ENCODE data around the gene SYNE2.
A peak's percentile ranks its signal among the peaks of the same experiment; 100 is the strongest.

The SYNE2 gene

DNA sequence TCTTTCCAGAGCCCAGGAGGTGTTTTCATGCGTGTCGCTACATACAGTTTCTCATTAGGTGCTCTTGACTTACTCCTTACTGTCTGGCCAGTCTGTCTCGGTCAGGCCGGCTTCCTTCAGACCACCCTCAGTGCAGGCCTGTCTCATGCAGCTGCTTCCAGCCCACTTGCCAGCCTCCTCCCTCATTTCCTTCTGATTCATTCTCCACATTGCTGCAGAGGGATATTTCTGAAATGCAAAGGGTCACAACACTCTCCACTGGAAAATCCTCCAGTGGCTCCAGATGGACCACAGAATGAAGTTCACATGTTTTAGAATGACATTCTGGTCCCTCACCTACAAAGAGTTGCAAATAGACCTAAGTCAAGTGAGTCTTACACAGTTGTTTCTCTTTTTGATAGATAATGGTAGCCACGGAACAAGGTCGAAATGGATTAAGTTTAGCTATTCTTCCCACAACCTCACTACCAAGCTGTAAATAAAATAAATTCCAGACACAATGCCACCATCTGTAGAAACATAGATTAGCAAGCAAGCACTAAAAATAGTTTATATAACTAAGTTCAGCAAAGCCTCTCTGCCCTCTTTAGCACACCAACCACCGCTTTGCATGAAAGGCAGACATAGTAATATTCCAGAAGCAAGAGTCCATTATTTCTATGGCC, 294.5 kb downstream of the SYNE2 start:
- TF ChIP-seq, protein P1, sequence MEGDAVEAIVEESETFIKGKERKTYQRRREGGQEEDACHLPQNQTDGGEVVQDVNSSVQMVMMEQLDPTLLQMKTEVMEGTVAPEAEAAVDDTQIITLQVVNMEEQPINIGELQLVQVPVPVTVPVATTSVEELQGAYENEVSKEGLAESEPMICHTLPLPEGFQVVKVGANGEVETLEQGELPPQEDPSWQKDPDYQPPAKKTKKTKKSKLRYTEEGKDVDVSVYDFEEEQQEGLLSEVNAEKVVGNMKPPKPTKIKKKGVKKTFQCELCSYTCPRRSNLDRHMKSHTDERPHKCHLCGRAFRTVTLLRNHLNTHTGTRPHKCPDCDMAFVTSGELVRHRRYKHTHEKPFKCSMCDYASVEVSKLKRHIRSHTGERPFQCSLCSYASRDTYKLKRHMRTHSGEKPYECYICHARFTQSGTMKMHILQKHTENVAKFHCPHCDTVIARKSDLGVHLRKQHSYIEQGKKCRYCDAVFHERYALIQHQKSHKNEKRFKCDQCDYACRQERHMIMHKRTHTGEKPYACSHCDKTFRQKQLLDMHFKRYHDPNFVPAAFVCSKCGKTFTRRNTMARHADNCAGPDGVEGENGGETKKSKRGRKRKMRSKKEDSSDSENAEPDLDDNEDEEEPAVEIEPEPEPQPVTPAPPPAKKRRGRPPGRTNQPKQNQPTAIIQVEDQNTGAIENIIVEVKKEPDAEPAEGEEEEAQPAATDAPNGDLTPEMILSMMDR (IDR thresholded peaks at IDR 0.05; ENCODE audit: low read depth, low read length, missing control alignments): no peak
- peak; percentile 48 for DNase-seq
- Histone ChIP-seq H3K27me3 (replicated peaks) (no peaks in the 10 kb centered on the region), H3K36me3 (replicated peaks) (no peaks in the 10 kb centered on the region), H3K27ac (no peak overlapping the region), H3K4me3 (ENCODE audit: low read depth, low read length) (no peak overlapping the region)
- in situ Hi-C loops (cut with HindIII; ENCODE audit: low pct_ligation_motif_present, low sequenced_read_pairs): no loop called here

DNA sequence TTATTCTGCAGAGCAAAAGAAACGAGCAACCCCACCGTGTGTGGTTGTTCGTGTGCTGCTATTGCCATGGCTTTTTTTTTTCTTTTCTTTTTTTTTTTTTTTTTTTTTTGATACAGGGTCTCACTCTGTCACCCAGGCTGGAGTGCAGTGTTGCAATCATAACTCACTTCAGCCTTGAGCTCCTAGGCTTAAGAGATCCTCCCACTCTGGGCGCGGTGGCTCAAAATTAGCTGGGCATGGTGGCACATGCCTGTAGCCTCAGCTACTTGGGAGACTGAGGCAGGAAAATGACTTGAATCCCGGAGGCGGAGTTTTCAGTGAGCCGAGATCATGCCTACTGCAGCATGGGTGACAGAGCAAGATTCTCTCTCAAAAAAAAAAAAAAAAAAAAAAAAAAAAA, 297.1 kb downstream of the SYNE2 start:
- H3K27me3 ChIP-seq (replicated peaks): no peaks in the 10 kb centered on the region
- no peak overlapping the region for H3K4me3 ChIP-seq (ENCODE audit: low read depth, low read length)
- H3K27ac ChIP-seq: no peak overlapping the region
- no peak for DNase-seq
- in situ Hi-C loops (cut with HindIII; ENCODE audit: low pct_ligation_motif_present, low sequenced_read_pairs): no loop called here
- no peaks in the 10 kb centered on the region for H3K36me3 ChIP-seq (replicated peaks)
- TF ChIP-seq, protein P1 (IDR thresholded peaks at IDR 0.05; ENCODE audit: low read depth, low read length, missing control alignments): no peak

DNA sequence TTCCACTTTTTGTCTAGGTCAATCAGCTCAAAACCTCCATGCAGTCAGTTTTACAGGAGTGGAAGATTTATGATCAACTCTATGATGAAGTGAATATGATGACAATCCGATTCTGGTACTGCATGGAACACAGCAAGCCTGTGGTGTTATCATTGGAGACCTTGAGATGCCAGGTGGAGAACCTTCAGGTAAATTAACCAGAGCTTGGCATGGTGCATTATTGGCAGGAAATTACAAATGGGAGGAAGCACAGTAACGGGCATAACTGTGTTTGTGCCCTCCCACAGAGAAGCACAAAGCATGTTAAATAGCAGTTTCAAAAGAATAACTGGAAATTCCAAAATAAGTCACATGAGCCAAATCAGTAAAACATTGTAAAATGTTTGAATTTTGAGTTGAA, 305.8 kb downstream of the SYNE2 start:
- no peak overlapping the region for H3K27ac ChIP-seq
- no peak for DNase-seq
- H3K36me3 ChIP-seq (replicated peaks): no peaks in the 10 kb centered on the region
- H3K4me3 ChIP-seq (ENCODE audit: low read depth, low read length): no peak overlapping the region
- H3K27me3 ChIP-seq (replicated peaks): no peaks in the 10 kb centered on the region
- in situ Hi-C loops (cut with HindIII; ENCODE audit: low pct_ligation_motif_present, low sequenced_read_pairs): no loop called here
- TF ChIP-seq, protein P1 (IDR thresholded peaks at IDR 0.05; ENCODE audit: low read depth, low read length, missing control alignments): no peak

DNA sequence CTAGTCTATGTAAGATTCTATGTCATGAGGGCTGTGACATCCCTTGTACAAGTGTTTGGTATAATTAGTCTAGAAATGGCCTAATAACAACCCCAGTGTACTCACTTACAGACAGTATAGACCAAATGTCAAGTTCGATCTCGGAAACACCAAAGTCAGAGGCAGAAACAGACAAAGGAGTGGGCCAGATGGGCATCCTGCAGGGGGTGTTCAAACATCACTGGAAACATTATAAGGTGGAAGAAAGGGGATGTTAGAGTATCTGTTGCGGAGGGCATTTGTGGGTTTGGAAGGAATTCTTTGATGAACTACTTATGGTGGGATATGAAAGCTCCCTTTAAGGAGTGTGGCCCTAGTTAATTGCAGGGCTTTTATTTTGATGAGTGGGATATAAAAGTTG, 306.8 kb downstream of the SYNE2 start:
- H3K27me3 ChIP-seq (replicated peaks): no peaks in the 10 kb centered on the region
- no peak for DNase-seq
- in situ Hi-C loops (cut with HindIII; ENCODE audit: low pct_ligation_motif_present, low sequenced_read_pairs): no loop called here
- TF ChIP-seq, protein P1 (IDR thresholded peaks at IDR 0.05; ENCODE audit: low read depth, low read length, missing control alignments): peak; percentile 10
- no peak overlapping the region for H3K4me3 ChIP-seq (ENCODE audit: low read depth, low read length)
- no peak overlapping the region for H3K27ac ChIP-seq
- no peaks in the 10 kb centered on the region for H3K36me3 ChIP-seq (replicated peaks)

DNA sequence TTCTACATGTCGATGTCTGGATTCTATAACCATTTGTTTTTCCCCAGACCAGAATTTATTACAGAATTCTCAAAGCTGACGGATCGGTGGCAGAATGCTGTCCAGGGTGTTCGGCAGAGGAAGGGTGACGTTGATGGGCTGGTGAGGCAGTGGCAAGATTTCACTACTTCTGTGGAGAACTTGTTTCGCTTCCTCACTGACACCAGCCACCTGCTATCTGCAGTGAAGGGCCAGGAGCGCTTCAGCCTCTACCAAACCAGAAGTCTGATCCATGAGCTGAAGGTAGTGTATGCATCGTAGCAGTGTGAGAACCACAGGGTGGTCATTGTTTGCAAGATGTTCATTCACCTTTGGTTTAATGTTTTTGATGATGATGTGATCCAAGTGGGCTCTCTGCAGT, 317.4 kb downstream of the SYNE2 start:
- no peak for DNase-seq
- in situ Hi-C loops (cut with HindIII; ENCODE audit: low pct_ligation_motif_present, low sequenced_read_pairs): no loop called here
- H3K27ac ChIP-seq: no peak overlapping the region
- no peaks in the 10 kb centered on the region for H3K27me3 ChIP-seq (replicated peaks)
- H3K36me3 ChIP-seq (replicated peaks): no peaks in the 10 kb centered on the region
- H3K4me3 ChIP-seq (ENCODE audit: low read depth, low read length): no peak overlapping the region
- TF ChIP-seq, protein P1 (IDR thresholded peaks at IDR 0.05; ENCODE audit: low read depth, low read length, missing control alignments): no peak
